Mucosa of descending colon (tissue), 3 donors: ENCODE data around the gene FUT3. TPM values are rescaled to one million over a fixed set of nuclear protein-coding genes. Genes with fewer than 3 reads are reported as not detected.

Experiments used
- ATAC-seq: fragments of 200-7000 bp; cut with Tn5 transposase; one replicate; pipeline ENCODE4 v1.9.1; 2020; ENCODE audit warnings: mild to moderate bottlenecking, moderate library complexity
- DNase-seq, 3 donors: peaks; one replicate each; pipeline ENCODE4 v3.0.0-alpha.2; 2020
- H3K36me3 ChIP-seq: fragments of 200-600 bp; one replicate; pipeline ENCODE4 v1.8.0; 2021; ENCODE audit warnings: low read depth, mild to moderate bottlenecking
- H3K4me1 ChIP-seq: fragments of 200-600 bp; one replicate; pipeline ENCODE4 v1.8.0; 2021; ENCODE audit warnings: low read depth, mild to moderate bottlenecking
- H3K4me3 ChIP-seq: fragments of 200-600 bp; one replicate; pipeline ENCODE4 v1.8.0; 2021; ENCODE audit warnings: mild to moderate bottlenecking
- H3K9me3 ChIP-seq: fragments of 200-600 bp; one replicate; pipeline ENCODE4 v1.8.0; 2021; ENCODE audit warnings: mild to moderate bottlenecking
- intact Hi-C, 2 donors: fragments of 100-400 bp; cut with DNase I in 1 of 2; cut with micrococcal nuclease in 1 of 2; formaldehyde crosslinking; loops; one replicate each; pipeline versions ENCODE4 v1.11.0 to v1.11.1; 2022; cut with DNase I, micrococcal nuclease
- total RNA-seq, 3 donors: library from RNA; stranded (reverse); fragmentation: NEBNext Ultra II Directional in 2 of 3; extraction: Animal tissue kit (Norgen Biotek cat#: 25700) in 2 of 3; gene quantifications; one replicate each; pipeline versions ENCODE4 v1.2.1 to v1.2.4, GENCODE V29; 2021 to 2023
- TF ChIP-seq, protein P1 (sequence below): fragments of 200-600 bp; IDR thresholded peaks from one replicate; pipeline ENCODE4 v1.8.0; 2022; ENCODE audit warnings: antibody characterized with exemption, mild to moderate bottlenecking
- donor health status: DM: no; HTN: no; CAD: no; lungs with moderate emphysema.
- donor health status: DM: no; HTN: no; CAD: no.
- donor health status: DM: no; HTN: yes; CAD: no.

The FUT3 gene
- total RNA-seq, 3 donors from 2014 or later: 128 to 276 (median 215) TPM

DNA sequence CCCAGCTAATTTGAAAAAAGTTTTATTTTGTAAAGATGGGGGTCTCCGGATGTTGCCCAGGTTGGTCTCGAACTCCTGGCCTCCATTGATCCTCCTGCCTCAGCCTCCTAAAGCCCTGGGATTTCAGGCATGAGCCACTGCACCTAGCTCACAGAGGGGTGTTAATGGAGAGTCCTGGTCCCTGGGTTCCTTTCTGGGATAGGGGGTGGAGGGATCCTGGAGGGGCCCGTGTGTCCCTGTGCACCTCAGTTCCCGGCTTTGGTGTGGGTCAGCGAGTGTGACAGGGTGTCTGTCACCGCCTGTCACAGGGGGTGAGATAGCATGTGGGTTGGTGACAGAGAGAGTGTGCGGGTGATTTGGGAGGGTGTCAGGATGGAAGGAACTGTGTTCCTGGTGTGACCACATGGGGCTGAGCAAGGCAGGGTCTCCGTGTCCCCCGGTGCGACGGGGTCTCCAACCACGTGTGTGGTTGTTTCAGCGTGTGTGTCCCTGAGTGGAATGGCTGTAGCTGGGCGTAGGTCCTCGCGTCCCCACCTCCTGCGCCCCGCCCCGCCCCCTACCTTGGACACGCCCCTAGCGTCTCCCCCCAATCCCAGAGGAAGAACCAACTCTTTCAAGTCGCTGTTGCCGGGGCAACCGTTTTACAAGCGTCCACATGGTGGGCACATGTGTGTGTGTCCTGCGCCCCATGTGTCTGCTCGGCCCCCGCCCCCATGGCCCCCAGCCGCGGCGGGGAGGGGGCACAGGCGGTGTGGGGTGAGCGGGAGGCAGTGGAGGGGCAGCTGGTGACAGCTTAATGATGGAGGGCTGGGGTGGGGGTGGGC is 49.2 kb downstream of the FUT3 start:
- intact Hi-C loops: loop anchor here in 1 of 2 donors (5.0 kb wide), 1 partner anchor 90 kb away; no protein-coding TSS in a partner anchor
- ATAC-seq (no peak), DNase-seq (no peak)
- H3K9me3 ChIP-seq: no peaks in the 10 kb centered on the region
- peaks cover 23% of the 10 kb centered on the region for H3K4me1 ChIP-seq
- no peaks in the 10 kb centered on the region for H3K36me3 ChIP-seq
- TF ChIP-seq, protein P1, sequence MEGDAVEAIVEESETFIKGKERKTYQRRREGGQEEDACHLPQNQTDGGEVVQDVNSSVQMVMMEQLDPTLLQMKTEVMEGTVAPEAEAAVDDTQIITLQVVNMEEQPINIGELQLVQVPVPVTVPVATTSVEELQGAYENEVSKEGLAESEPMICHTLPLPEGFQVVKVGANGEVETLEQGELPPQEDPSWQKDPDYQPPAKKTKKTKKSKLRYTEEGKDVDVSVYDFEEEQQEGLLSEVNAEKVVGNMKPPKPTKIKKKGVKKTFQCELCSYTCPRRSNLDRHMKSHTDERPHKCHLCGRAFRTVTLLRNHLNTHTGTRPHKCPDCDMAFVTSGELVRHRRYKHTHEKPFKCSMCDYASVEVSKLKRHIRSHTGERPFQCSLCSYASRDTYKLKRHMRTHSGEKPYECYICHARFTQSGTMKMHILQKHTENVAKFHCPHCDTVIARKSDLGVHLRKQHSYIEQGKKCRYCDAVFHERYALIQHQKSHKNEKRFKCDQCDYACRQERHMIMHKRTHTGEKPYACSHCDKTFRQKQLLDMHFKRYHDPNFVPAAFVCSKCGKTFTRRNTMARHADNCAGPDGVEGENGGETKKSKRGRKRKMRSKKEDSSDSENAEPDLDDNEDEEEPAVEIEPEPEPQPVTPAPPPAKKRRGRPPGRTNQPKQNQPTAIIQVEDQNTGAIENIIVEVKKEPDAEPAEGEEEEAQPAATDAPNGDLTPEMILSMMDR: no peak
- no peak overlapping the region for H3K4me3 ChIP-seq

DNA sequence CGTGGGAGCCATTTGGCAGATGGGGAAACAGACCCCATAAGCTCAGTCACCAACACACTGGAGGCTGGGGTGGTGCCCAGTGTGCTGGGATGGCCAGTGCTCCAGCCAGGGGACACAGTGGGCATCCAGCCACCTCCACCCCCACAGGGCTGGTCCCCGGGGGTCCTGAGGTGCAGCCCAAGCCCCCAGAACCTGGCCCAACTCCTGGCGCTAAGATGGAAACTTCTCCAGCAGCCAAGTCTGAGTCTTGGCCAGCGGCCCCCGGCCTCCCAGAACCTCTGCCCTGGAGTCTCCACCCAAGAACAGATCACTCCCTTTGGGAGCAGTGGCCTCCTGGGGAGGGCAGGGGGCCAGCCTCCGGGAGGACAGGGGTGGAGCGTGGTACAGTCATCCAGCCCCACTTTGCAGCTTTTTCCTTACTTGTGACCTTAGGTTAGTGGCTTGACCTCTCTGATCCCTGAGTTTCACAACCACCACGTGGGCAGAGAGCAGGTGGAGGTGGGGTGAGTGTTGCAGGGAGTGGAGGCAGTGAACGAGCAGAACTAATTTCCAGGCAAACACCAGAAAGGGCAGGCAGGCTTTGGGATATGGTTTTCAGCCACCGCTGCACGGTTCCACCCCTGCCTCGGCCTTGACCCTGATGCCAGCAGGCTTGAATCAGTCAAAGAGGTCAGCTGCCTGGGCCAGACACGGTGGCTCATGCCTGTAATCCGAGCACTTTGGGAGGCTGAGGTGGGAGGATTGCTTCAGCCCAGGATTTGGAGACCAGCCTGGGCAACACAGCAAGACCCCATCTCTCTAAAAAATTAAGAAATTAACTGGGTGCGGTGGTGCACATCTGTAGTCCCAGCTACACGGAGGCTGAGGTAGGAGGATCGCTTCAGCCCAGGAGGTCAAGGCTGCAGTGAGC is 50.6 kb downstream of the FUT3 start:
- TF ChIP-seq, protein P1: no peak
- Histone ChIP-seq H3K4me3 (no peak overlapping the region), H3K36me3 (no peaks in the 10 kb centered on the region), H3K4me1 (peaks cover 16% of the 10 kb centered on the region), H3K9me3 (no peaks in the 10 kb centered on the region)
- DNase-seq (no peak), ATAC-seq (no peak)
- intact Hi-C loops: loop anchor here in 1 of 2 donors (5.0 kb wide), 1 partner anchor 92 kb away; no protein-coding TSS in a partner anchor

DNA sequence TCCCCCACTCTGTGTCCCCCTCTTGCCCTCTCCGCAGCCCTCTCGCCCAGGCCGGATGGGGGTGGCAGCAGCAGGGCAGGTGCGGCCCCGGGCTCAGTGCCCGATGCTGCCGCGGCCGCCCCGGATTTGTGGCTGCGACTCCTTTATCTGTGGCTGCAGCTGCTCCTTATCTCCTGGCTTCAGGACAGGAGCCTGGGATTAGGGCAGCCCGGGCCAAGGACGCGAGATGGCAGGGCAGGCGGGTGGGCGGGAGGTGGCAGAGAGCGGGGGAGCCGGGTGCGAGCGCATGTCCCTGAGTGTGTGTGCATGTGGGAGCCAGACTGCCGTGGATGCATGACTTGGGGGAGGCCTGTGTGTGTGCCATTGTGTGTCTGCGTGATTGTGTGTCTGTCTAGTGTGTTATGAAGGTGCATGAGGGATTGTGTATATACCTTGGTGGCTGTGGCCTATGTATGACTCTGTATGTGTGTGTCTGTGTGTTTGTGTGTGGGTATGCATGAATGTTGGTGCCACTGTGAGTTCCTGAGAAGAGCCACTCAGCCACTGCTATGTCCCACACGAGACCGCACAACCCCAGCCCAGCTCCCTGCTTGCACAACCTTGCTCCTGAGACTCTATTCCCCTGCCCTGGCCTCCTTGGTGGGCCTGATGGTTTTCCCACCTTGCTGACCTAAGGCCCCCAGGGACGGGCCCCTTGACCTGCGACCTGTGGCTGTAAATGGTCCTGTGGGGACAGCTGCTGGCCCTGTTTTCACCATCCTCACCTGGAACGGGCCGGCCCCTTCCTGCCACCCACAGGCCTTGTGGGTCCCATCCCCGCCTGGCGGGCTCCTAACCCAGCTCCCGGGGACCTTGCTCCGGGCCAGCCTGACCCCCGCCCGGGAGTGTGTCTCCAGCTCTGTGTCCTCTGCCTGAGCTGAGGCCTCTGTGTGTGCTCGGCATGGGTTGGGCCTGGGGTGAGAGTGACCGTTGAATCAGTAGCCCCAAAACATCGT is 51.7 kb downstream of the FUT3 start:
- intact Hi-C loops: loop anchor here in 1 of 2 donors (5.0 kb wide), 1 partner anchor 93 kb away; no protein-coding TSS in a partner anchor
- H3K36me3 ChIP-seq: no peaks in the 10 kb centered on the region
- H3K4me1 ChIP-seq: peaks cover 13% of the 10 kb centered on the region
- H3K4me3 ChIP-seq: no peak overlapping the region
- DNase-seq (no peak), ATAC-seq (peak; percentile 29)
- TF ChIP-seq, protein P1: no peak
- no peaks in the 10 kb centered on the region for H3K9me3 ChIP-seq

DNA sequence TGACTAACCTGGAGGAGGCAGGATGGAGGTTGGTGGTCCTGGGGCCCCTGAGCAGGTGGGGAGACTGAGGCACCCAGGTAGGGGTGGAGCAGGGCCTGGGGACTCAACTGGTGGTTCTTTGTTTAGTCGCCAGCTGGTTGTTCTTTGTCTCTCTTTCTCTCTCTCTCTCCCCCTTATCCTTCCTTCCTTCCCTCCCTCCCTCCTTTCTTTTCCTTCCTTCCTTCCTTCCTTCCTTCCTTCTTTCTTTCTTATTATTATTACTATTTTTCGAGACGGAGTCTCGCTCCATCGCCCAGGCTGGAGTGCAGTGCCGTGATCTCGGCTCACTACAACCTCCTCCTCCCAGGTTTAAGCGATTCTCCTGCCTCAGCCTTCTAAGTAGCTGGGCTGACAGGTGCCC is 53.0 kb downstream of the FUT3 start:
- TF ChIP-seq, protein P1: no peak
- DNase-seq (no peak), ATAC-seq (no peak)
- H3K4me3 ChIP-seq: no peak overlapping the region
- peaks cover under 1% of the 10 kb centered on the region for H3K4me1 ChIP-seq
- no peaks in the 10 kb centered on the region for H3K9me3 ChIP-seq
- no peaks in the 10 kb centered on the region for H3K36me3 ChIP-seq
- intact Hi-C loops: no loop called here
